ENCODE measurements around the gene PCDH8.
A peak's percentile ranks its signal among the peaks of the same experiment; 100 is the strongest.

The PCDH8 gene

DNA sequence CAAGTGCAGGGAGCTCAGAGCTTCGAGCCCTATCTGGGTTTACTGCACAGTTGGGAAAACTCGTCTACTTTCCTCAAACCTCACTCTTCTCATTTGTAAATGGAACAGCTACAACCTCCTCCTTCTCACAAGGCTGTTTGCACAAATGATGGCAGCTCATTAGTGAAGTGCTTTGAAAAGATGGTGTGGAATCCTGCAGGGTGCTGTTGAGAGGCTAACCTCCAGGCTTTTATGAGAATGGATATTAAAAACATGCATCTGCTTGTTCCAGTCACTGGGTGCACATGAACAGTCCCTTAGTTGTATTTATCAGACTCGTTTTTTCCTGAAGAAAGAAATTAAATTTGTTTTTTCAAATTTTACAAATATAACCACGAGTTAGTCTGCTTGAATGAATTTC is 36.6 kb downstream of the PCDH8 start:
- no peak for DNase-seq

DNA sequence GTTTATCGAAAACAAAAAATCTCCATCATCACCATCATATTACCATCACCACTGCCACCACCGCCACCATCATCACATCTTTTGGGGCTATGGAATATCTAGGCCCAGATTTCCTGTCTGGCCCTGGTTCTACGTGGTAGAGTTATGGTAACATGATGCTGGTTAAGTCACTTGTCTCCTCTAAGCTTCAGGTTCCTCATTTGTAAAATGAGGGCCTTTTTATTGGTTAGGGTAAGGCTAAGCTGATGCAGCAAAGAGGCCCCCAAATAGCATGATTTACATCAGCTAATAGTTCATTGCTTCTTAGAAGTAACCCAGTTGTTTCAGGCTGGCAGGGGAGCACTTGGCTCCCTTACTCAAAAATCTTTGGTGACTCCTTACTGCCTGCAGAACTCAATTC is 37.9 kb downstream of the PCDH8 start:
- DNase-seq, result no peak

DNA sequence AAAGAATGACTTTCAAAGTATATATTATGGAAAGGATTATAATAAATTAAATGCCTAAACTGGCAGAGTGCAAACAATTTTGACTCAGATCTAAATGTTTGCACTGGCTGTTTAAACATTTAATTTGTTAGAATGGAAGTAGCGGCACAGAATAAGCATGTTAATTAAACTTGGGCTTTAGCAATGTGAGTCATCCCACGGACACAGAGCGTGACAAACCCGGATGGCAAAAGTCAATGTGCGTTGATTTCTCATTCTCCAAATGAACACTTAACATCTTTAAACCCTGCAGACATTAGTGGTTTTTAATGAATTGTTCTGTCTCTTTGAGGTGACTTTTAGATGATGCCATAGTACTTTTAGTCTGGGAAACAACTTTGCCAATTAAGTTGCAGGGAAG is 38.4 kb downstream of the PCDH8 start:
- DNase-seq, result no peak

DNA sequence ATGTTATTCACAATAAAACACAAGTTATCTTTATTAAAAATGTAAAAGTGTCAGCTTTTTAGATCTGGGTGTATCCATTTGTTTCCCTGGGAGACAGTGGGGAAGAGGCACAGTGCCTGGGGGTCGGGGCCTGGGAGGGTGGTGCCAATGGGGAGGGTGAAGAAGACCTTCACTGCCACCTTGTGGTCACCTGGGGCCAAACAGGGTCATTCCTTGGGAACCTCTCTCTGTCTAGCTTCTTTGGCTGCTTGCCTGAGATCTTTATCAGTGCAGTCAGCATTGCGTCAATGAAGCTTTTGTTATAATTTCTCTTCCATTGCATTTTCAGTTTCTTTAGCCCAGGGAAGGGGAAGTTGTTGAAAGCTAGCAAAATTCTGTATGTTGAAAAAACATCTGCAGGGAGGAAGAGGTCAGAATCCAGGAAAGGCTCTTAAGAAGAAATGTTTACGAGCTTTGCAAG is 39.1 kb downstream of the PCDH8 start:
- peak; percentile 70 for DNase-seq

DNA sequence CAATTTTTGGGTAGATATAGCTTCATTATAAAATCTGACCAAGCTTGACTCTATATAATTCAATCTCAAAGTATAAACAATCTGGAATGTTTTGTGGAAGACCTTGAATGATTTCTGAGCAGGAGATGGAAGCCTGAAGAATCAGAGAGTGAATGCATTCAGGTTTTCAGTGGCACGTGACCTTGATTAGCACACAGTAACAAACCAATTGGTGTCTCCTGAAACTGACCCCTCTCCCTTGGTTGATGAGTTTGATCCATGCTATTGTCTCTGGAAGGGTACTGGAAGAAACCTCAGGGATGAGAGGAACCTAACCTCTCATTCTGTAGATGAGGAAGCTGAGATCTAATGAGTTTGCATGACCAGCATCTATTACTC is 39.6 kb downstream of the PCDH8 start:
- DNase-seq, result no peak

DNA sequence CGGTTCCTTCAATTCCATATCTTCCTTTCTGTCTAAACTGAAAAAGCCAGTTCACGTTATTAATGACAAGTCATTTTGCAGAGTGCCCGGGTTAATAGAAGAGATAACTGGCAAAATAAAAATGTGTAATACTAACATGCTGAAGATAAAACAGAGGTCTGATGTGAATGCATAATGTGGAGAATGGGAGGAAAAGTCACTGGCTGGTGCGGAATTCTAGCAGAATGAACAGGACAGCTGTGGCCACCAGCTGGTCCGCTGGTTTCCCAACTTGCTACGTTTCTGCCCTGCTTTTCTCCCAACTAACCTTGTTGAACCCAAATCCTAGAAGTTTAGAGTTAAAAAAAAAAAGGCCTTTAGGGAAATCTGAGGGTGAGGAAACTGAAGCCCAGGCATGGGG is 42.4 kb downstream of the PCDH8 start:
- no peak for DNase-seq

DNA sequence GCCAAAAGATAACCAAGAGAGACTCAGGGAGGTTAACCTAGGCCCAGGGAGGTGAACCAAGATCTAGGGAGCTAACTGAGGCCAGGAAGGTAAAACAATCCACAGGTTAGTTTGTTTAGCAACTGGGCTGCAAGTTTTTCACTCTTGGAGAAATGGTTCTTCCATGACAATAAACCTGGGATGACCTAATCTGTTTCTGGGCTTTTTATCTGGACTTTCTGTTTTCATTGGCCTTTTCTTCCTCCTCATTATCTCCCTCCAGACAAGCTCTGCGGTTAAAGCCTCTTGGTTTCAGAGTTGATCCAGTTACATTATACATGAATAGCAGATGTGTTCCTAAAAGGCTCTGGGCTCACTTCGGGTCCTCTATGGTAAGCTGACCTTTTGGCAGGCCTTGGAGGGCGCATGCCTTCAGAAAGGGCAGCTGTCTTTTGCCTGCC is 44.2 kb downstream of the PCDH8 start:
- DNase-seq, result no peak

DNA sequence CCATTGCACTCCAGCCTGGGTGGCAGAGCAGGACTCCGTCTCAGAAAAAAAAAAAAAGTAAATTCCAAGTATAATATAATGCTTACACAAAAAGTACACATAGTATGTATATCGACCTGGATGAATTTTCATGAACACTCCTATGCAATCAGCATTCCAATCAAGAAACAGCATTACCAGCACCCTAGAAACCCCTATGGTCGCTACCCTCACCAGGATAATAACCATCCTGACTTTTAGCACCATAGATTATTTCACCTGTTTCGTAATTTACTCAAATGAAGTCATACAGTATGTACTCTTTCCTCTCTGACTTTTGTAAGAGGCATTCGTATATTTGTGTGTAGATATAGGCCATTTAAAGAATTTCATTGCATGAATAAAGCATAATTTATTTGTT is 47.6 kb downstream of the PCDH8 start:
- DNase-seq, result no peak

DNA sequence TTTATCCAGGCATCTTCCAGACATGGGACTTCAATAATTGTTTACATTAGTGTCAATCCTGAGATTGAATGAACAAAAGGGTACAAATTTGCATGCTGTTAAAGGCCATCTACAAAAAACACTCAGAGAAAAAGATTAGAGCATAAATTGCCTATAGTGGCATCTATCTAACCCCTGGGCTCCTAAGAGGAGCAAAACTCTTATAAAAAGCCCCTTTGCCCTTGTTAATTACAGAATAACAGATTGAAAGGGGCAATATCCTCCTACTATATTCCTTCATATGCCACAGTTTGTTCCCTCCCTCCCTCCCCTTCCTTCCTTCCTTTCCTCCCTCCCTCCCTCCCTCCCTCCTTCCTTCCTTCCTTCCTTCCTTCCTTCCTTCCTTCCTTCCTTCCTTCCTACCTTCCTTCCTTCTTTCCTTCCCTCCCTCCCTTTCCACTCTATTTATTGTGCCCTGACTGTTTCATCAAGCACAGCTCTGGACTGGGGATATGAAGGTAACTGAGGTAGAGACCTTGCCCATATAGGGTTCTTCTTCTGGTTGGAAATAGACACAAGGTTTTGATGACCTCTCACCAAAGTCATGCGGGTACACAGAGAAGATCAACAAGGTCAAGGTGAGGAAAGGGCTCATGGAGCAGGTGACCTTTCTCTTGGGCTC is 49.5 kb downstream of the PCDH8 start:
- no peak for DNase-seq

DNA sequence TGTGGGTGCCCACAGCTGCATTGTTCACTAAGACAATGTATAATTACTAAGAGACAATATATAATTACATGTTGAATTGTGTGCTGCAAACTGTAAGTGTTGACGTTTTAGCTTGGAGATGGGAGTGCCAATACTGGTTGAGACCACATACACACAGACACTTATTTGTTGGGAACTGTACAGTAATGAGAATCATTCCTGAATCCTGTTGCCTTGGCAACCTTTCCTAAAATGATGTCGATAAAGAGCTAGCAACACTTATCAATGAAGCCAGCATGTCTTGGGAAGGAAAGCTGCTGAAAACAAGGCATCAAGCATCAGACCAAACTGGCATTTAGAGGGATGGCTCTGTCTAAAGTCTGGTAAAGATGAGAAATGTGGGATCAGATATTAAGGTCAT is 51.3 kb downstream of the PCDH8 start:
- DNase-seq, result no peak

DNA sequence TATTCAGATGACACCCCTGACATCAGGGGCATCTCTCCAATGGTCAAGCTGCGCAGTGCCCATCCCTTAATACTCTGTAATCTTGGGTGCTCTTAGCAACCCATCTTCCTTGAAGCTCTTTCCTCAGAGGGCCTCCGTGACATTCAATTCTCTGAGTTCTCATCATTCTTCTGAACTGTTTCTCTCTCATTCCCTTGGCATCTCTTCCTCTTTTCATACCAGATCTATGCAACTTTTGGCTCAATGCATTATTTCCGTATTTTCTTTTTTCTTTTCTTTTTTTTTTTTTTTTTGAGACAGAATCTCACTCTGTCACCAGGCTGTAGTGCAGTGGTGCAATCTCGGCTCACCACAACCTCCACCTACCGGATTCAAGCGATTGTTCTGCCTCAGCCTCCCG is 53.9 kb downstream of the PCDH8 start:
- DNase-seq, result no peak

DNA sequence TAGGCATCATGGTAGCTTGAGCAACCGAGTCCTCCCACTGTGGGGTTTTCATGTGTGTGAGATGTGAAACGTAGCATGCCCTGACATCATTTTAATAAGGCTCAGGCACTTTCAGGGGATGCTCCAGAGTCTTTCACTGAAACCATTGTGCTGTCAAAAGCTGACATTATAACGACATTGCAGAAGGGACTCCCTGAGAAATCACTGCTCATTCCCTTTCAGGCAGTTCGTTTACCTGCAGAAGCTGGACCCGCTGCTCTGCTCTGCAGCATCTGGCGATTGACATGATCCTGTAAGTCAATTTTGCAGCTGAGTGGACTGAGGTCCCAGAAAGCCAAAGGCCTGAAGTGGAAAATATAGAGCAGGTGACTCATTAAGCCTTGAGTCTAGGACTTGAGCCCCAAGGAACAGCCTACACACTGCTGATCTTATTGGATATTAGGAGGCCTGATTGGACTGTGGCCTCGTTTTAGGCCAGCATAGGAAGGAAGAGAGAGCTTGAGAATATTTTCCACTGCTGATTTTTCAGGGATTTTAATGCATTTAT is 54.9 kb downstream of the PCDH8 start:
- no peak for DNase-seq

All from EL (cell line).